ENCODE data around the gene PML.
"Not testable (repeated sequence)": the region's sequence is repeated elsewhere in the genome, so short reads cannot be mapped to it uniquely, and the experiment has no call there.

Gene PML

DNA sequence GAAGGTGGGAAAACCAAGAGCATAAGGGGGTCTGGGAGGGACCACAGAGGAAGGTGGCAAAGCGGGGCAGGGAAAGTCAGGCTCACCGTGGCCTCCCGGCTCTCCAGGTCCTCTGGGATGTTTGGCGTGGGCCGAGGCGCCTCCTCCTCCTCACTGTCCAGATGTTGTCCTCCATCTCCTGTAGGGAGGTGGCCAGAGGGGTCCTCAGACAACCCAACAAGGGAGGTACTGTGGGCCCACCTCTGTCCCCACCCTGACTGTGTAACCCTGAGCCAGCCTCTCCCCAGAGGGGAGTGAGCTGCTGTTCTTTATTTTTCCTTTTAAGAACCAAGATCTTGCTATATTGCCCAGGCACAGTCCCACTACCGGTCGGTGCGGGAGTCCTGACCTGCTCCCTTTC is 77.6 kb downstream of the PML start:
- WGBS (ENCODE audit: extremely low coverage, insufficient coverage, low lambda C conversion rate) = no CpG with 5 or more reads among the region's 9 CpGs
- H3K56ac ChIP-seq (ENCODE audit: low read length); H3K27me3 ChIP-seq (ENCODE audit: insufficient read depth, low read length, poor library complexity); H3K4me1 ChIP-seq (ENCODE audit: control insufficient read depth, low read depth, low read length); H3K4ac ChIP-seq (ENCODE audit: low read depth, low read length); H4K8ac ChIP-seq (ENCODE audit: low read depth, low read length); H3K27ac ChIP-seq (ENCODE audit: low read depth, low read length); H2BK15ac ChIP-seq (replicated peaks; ENCODE audit: low read depth); H3K18ac ChIP-seq (ENCODE audit: low read length); H3K23ac ChIP-seq (ENCODE audit: low read length); H2BK5ac ChIP-seq (ENCODE audit: low read length); H3K4me2 ChIP-seq (ENCODE audit: low read length); H3K36me3 ChIP-seq (ENCODE audit: control insufficient read depth, insufficient read depth, low read length); H2BK120ac ChIP-seq (ENCODE audit: low read depth, low read length); H3K79me2 ChIP-seq (ENCODE audit: control insufficient read depth, insufficient read depth, low read length); H3K9ac ChIP-seq (ENCODE audit: low read length); H3K79me1 ChIP-seq (ENCODE audit: low read length); H3K4me3 ChIP-seq (ENCODE audit: low read length); DNase-seq; H4K5ac ChIP-seq (ENCODE audit: low read length); H2AK5ac ChIP-seq (ENCODE audit: low read length): not testable (repeated sequence)

DNA sequence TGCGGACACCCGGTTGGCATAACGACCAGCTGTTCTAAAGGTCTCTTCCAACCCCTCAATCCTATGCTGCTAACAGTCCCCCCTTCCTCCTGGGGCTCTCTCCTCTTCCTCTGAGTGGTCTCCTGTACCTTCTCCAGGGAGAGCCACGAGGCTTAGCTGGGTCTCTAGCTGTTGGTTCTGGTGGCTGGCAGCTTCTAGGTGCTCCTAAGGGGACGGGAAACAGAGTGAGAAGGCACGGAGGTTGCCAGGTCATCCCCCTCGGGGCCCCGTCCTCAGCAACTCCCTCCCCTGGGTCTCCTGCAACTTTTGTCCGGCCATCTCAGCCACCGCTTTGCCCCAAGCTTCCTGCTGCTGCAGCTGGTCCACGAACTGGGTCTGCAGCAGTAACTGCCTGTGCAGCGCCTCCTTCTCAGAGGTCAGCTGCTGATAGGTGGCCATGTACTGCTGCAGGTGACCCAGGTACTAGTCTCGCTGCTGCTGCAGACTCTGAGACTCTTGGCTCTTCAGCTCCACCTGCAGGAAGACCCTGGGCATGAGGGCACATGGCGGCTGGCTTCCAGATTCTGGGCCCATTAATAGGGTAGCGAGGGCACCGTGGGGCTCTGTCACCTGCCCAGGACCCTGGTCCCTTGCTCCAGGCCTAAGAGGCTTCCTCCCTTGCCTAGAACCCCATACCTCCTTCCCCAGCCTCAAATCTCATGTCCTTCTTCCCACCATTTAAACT is 78.3 kb downstream of the PML start:
- H4K5ac ChIP-seq (ENCODE audit: low read length); H3K27ac ChIP-seq (ENCODE audit: low read depth, low read length); H3K79me1 ChIP-seq (ENCODE audit: low read length); DNase-seq; H2BK5ac ChIP-seq (ENCODE audit: low read length); H3K79me2 ChIP-seq (ENCODE audit: control insufficient read depth, insufficient read depth, low read length); H3K36me3 ChIP-seq (ENCODE audit: control insufficient read depth, insufficient read depth, low read length); H3K56ac ChIP-seq (ENCODE audit: low read length); H2AK5ac ChIP-seq (ENCODE audit: low read length); H2BK120ac ChIP-seq (ENCODE audit: low read depth, low read length); H3K4me1 ChIP-seq (ENCODE audit: control insufficient read depth, low read depth, low read length); H3K18ac ChIP-seq (ENCODE audit: low read length); H4K8ac ChIP-seq (ENCODE audit: low read depth, low read length); H3K27me3 ChIP-seq (ENCODE audit: insufficient read depth, low read length, poor library complexity); H3K4ac ChIP-seq (ENCODE audit: low read depth, low read length); H3K9ac ChIP-seq (ENCODE audit: low read length); H3K23ac ChIP-seq (ENCODE audit: low read length); H3K4me2 ChIP-seq (ENCODE audit: low read length); H3K4me3 ChIP-seq (ENCODE audit: low read length); H2BK15ac ChIP-seq (replicated peaks; ENCODE audit: low read depth): not testable (repeated sequence)
- WGBS (ENCODE audit: extremely low coverage, insufficient coverage, low lambda C conversion rate) = no CpG with 5 or more reads among the region's 16 CpGs

DNA sequence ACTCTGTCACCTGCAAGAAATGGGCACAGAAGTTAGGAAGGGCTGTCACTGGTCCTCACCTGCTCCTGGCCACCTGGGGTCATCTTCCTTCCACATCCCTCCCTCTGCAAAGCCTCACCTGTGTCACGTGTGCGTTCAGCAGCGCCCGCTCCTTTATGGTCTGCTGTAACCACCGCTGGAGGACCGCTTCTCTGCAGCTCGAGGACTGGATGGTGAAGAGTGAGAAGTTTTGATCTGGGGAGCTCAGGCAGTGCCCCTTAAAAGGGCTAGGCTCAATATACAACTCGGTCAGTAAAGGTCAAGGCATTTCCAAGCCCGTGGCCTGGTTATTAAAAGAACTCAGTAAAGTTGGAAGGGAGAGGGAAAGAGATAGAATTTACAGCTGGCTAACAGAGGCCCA is 81.3 kb downstream of the PML start:
- not testable (repeated sequence) for H3K18ac ChIP-seq (ENCODE audit: low read length); H3K56ac ChIP-seq (ENCODE audit: low read length); H4K5ac ChIP-seq (ENCODE audit: low read length); H3K4ac ChIP-seq (ENCODE audit: low read depth, low read length); H3K27ac ChIP-seq (ENCODE audit: low read depth, low read length); H3K4me3 ChIP-seq (ENCODE audit: low read length); H2BK15ac ChIP-seq (replicated peaks; ENCODE audit: low read depth); H2BK5ac ChIP-seq (ENCODE audit: low read length); H2AK5ac ChIP-seq (ENCODE audit: low read length); H3K4me2 ChIP-seq (ENCODE audit: low read length); H3K9ac ChIP-seq (ENCODE audit: low read length); H3K4me1 ChIP-seq (ENCODE audit: control insufficient read depth, low read depth, low read length); H4K8ac ChIP-seq (ENCODE audit: low read depth, low read length); H2BK120ac ChIP-seq (ENCODE audit: low read depth, low read length); H3K36me3 ChIP-seq (ENCODE audit: control insufficient read depth, insufficient read depth, low read length); H3K79me1 ChIP-seq (ENCODE audit: low read length); DNase-seq; H3K23ac ChIP-seq (ENCODE audit: low read length); H3K27me3 ChIP-seq (ENCODE audit: insufficient read depth, low read length, poor library complexity); H3K79me2 ChIP-seq (ENCODE audit: control insufficient read depth, insufficient read depth, low read length)
- WGBS (ENCODE audit: extremely low coverage, insufficient coverage, low lambda C conversion rate) = no CpG with 5 or more reads among the region's 9 CpGs

DNA sequence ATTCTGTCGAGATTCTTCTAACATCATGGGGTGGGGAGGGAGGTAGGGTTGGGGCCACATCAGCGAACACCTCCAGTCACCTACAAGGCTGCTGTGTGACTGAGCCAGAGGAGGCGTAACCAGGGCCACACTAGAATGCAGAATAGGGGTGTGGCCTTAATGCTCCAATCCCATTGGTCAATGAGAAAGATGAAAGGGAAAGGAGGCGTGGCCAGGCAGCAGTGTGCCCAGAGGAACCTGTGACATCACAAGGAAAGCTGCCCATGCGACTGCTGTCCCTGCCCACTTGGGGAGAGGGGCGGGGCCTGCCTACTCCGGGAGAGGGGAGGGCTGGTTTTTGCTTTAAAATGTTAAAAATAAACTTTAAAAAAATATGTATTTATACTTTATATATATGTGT is 87.9 kb downstream of the PML start, which contains the start of gene GOLGA6A:
TSS of gene GOLGA6A (minus strand) at position 101 of the 400 bp plus-strand sequence. CDS start at position 60, 41 bp downstream.
- DNase-seq; H3K79me1 ChIP-seq (ENCODE audit: low read length); H3K4ac ChIP-seq (ENCODE audit: low read depth, low read length); H3K4me2 ChIP-seq (ENCODE audit: low read length); H2BK120ac ChIP-seq (ENCODE audit: low read depth, low read length); H3K18ac ChIP-seq (ENCODE audit: low read length); H4K8ac ChIP-seq (ENCODE audit: low read depth, low read length); H3K56ac ChIP-seq (ENCODE audit: low read length); H3K79me2 ChIP-seq (ENCODE audit: control insufficient read depth, insufficient read depth, low read length); H3K9ac ChIP-seq (ENCODE audit: low read length); H3K4me3 ChIP-seq (ENCODE audit: low read length); H3K36me3 ChIP-seq (ENCODE audit: control insufficient read depth, insufficient read depth, low read length); H2BK5ac ChIP-seq (ENCODE audit: low read length); H3K4me1 ChIP-seq (ENCODE audit: control insufficient read depth, low read depth, low read length); H2AK5ac ChIP-seq (ENCODE audit: low read length); H4K5ac ChIP-seq (ENCODE audit: low read length); H3K27me3 ChIP-seq (ENCODE audit: insufficient read depth, low read length, poor library complexity); H2BK15ac ChIP-seq (replicated peaks; ENCODE audit: low read depth); H3K27ac ChIP-seq (ENCODE audit: low read depth, low read length); H3K23ac ChIP-seq (ENCODE audit: low read length): not testable (repeated sequence)
- no CpG with 5 or more reads among the region's 7 CpGs for WGBS (ENCODE audit: extremely low coverage, insufficient coverage, low lambda C conversion rate)

DNA sequence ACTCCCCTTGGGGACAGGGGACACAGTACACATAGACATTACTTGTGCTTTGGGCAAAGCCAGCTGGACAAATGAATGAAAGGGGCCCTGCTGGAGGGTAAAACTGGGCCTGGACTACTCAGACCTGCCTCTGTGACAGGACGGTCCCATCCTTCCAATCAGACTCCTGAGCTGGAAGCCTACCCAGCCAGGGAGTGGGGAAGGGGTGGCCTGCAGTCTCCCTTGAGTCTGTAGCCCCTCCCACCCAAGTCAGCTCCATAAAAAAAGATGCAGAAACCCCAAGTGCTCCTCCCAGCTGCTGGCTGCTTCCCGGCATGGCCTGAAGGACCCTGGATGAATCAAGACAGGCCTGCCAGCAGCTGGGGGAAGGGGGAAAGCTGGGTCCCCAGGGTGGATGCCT is 100.1 kb downstream of the PML start:
- not testable (repeated sequence) for H3K56ac ChIP-seq (ENCODE audit: low read length); H3K4ac ChIP-seq (ENCODE audit: low read depth, low read length); H3K18ac ChIP-seq (ENCODE audit: low read length); H4K5ac ChIP-seq (ENCODE audit: low read length); H3K79me2 ChIP-seq (ENCODE audit: control insufficient read depth, insufficient read depth, low read length); H2AK5ac ChIP-seq (ENCODE audit: low read length); H4K8ac ChIP-seq (ENCODE audit: low read depth, low read length); H3K36me3 ChIP-seq (ENCODE audit: control insufficient read depth, insufficient read depth, low read length); DNase-seq; H3K4me2 ChIP-seq (ENCODE audit: low read length); H3K23ac ChIP-seq (ENCODE audit: low read length); H2BK120ac ChIP-seq (ENCODE audit: low read depth, low read length); H3K4me3 ChIP-seq (ENCODE audit: low read length); H2BK5ac ChIP-seq (ENCODE audit: low read length); H3K27me3 ChIP-seq (ENCODE audit: insufficient read depth, low read length, poor library complexity); H3K27ac ChIP-seq (ENCODE audit: low read depth, low read length); H3K79me1 ChIP-seq (ENCODE audit: low read length); H3K4me1 ChIP-seq (ENCODE audit: control insufficient read depth, low read depth, low read length); H2BK15ac ChIP-seq (replicated peaks; ENCODE audit: low read depth); H3K9ac ChIP-seq (ENCODE audit: low read length)
- no CpG with 5 or more reads among the region's 2 CpGs for WGBS (ENCODE audit: extremely low coverage, insufficient coverage, low lambda C conversion rate)

DNA sequence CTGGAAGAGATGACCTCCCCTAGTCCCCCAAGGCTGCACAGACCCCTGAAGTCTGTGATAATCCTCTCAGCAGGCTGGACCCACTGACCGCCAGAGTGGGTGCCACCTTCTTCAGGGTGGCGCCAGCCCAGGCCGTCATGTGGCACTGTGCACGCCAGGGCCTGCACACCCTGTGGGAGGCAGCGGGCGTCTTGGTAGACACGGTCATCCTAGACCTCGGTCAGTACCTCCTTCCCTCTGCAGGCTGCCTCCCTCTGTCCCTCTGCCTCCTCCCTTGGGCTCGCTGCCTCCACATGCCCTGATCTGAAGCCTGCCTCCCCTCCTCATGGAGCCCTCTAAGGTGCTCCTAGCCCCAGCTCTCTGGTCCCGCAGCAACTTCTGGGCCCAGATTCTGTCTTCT is 101.1 kb downstream of the PML start:
- not testable (repeated sequence) for H3K79me1 ChIP-seq (ENCODE audit: low read length); H2BK15ac ChIP-seq (replicated peaks; ENCODE audit: low read depth); H3K4me2 ChIP-seq (ENCODE audit: low read length); H3K27me3 ChIP-seq (ENCODE audit: insufficient read depth, low read length, poor library complexity); DNase-seq; H3K23ac ChIP-seq (ENCODE audit: low read length); H3K4me3 ChIP-seq (ENCODE audit: low read length); H3K36me3 ChIP-seq (ENCODE audit: control insufficient read depth, insufficient read depth, low read length); H2BK120ac ChIP-seq (ENCODE audit: low read depth, low read length); H3K4ac ChIP-seq (ENCODE audit: low read depth, low read length); H4K8ac ChIP-seq (ENCODE audit: low read depth, low read length); H3K56ac ChIP-seq (ENCODE audit: low read length); H3K79me2 ChIP-seq (ENCODE audit: control insufficient read depth, insufficient read depth, low read length); H3K18ac ChIP-seq (ENCODE audit: low read length); H4K5ac ChIP-seq (ENCODE audit: low read length); H3K27ac ChIP-seq (ENCODE audit: low read depth, low read length); H2BK5ac ChIP-seq (ENCODE audit: low read length); H2AK5ac ChIP-seq (ENCODE audit: low read length); H3K4me1 ChIP-seq (ENCODE audit: control insufficient read depth, low read depth, low read length); H3K9ac ChIP-seq (ENCODE audit: low read length)
- WGBS (ENCODE audit: extremely low coverage, insufficient coverage, low lambda C conversion rate) = no CpG with 5 or more reads among the region's 10 CpGs
